HG03064 (cell line): ENCODE results near the gene SHROOM1.

Experiments used
- ATAC-seq: cut with Tn5 transposase; IDR thresholded peaks from one replicate; pipeline ENCODE4 v1.9.1; 2021; ENCODE audit warnings: low read depth; ENCODE audit not compliant: unreplicated experiment

SHROOM1 gene

GRCh38 chr5:132854301-132854700 lies 23.9 kb upstream of the SHROOM1 start:
- ATAC-seq, result no peak

- ATAC-seq, result no peak
These were observed 23.3 kb upstream of the SHROOM1 start for GRCh38 chr5:132853790-132854189.

DNA sequence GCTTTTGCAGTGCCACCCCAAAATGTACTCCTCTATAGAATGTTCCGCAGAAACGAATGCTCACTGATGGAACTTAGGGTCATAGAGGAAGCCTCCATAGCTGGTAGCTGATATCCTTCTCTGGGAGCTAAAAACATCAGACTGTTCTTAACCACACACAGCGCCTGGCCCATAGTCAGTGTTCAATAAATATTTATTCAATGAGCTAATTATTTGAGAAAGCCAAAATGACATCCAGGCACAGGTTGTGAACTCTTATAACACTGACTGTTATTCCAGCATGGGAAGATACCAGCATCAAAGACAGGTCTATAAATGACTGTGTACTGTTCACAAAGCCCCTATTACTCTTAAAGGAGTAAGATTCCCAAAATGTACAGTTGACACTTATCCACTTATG lies 22.9 kb upstream of the SHROOM1 start:
- no peak for ATAC-seq

GRCh38 chr5:132850066-132850465 lies 19.6 kb upstream of the SHROOM1 start:
- no peak for ATAC-seq

GRCh38 chr5:132849347-132849746 lies 18.9 kb upstream of the SHROOM1 start:
- ATAC-seq, result no peak

DNA sequence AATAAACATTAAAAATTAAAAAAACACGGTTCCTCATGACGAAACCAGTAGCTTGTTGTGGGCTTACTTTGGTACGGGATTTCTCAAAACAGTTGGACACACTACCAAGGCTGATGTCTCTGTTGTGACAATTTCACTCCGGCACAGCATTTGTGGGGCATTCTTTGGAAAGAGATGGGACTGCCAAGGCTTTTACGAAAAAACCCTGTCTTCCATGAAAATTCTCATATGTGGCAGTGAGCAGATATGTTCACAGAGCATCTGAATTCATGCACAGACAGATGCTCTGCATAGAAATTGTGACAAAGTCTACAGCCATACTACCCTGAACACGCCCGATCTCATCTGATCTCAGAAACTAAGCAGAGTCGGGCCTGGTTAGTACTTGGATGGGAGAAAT lies 17.8 kb upstream of the SHROOM1 start:
- no peak for ATAC-seq

- no peak for ATAC-seq
These were observed 10.9 kb upstream of the SHROOM1 start for GRCh38 chr5:132841305-132841704.

- no peak for ATAC-seq
These were observed 10.4 kb upstream of the SHROOM1 start for GRCh38 chr5:132840896-132841295.

- ATAC-seq, result no peak
These were observed 9.9 kb upstream of the SHROOM1 start for GRCh38 chr5:132840313-132840712.

- no peak for ATAC-seq
These were observed 9.2 kb upstream of the SHROOM1 start for GRCh38 chr5:132839426-132840301.

- ATAC-seq, result no peak
These were observed 8.3 kb upstream of the SHROOM1 start for GRCh38 chr5:132838516-132839282.

DNA sequence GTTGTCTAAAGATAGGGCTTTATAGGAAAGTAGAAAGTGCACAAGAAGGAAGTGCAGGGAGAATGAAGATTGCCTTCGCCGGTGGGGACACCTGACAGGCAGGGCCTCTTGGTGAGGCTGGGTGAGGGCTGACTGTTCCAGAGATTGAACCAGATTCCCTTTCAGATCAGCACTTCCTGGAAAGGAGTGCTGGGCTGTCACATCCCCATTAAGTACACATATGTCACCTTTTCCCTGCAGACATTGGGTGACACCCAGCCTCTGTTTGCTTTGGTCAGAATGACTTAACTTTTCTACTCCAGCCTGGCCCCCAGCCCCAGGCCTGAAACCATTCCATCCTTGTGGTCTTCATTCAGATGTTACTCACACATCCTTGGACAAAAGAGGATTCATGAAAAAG lies 7.4 kb upstream of the SHROOM1 start:
- ATAC-seq, result no peak

DNA sequence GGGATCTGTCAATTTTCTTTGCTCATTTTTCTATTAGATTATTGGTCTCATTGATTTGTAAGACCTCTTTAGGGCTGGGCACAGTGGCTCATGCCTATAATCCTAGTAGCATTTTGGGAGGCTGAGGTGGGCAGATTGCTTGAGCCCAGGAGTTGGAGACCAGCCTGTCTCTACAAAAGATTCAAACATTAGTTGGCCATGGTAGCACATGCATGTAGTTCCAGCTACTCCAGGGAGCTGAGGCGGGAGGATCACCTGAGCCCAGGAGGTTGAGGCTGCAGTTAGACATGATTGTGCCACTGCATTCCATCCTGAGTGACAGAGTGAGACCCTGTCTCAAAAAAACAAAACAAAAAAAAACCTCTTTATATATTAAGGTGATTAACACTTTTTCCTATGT lies 6.4 kb upstream of the SHROOM1 start:
- no peak for ATAC-seq

DNA sequence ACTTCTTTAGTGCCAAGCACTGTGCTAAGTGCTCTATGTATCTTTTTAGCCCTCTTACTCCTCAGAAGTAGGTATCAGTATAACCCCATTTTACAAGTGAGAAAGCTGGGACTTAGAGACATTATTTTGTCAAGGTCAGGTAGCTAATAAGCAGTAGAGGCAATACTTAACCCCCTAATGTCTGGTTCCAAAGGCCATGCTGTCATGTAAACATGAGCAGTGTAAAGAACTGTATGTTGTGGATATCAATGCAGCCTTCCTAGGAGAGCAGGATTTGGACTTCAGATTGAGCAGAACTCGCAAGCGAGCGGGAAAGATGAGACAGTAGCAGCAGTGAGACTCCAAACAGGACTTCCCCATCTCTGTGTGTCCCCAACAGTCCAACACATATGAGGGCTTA lies 3.6 kb upstream of the SHROOM1 start:
- ATAC-seq, result no peak

GRCh38 chr5:132832612-132833011 lies 2.2 kb upstream of the SHROOM1 start:
- no peak for ATAC-seq

DNA sequence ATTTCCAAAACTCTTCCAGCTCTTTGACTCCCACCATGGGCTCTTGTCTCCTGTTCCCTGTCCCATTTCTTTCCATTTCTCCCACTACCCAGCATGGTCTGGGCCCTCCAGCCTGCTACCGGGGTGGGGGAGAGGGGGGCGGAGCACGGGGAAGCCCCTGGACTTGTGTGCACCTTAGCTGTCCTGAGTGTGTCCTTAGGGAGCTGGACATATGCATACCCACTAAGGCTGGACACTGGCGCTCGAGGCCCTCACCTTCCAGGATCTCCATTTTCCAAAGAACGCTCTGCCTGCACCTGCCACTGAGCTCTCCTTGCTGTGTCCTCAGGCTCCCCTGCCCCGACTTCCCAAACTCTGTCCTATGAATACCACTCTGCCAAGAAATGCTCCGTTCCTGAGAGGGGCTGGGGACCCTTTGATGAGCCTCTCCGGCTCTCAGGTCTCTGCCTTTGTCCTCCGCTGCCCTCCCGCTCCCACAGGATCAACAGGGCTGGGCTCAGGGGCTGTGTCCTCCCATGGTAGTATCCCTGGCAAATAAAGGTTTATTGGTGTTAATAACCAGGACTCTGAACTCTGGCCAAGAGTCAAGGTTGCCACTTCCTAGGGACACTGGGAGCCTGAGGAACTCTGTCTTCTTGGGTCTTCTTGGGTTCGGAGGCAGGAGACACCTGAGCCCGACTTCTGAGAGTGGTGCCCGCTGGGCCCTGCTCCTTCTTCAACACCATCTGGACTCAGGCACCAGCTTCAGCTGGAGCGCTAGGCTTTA lies 831 bp upstream of the SHROOM1 start:
- ATAC-seq, result no peak

- ATAC-seq, result peak; percentile 71
These were observed 558 bp downstream of the SHROOM1 start for GRCh38 chr5:132829742-132830435.

DNA sequence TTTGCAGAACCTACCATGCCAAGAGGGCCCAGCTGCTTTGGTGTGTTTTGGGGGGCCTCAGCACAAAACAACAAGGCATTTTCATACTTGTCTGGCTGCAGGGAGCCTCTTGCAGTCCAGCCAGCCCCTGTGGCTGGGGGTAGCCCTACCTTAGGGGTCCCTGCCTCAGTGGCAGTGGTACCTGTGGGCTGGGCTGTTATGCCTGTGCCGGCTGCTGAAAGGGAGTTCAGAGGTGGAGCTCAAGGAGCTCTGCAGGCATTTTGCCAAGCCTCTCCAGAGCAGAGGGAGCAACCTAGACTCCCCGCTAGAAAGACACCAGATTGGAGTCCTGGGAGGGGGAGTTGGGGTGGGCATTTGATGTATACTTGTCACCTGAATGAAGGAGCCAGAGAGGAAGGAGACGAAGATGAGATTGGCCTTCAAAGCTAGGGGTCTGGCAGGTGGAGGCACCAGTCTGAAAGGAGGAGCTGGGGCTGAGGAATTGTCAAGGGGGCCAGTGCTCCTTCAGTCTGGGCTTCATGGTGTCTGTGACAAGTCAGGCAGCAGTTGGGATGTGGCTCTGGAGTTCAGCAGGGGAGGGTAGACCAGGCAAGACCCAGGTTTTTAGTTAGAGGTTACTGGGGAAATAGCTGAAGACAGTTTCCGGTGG lies 1.5 kb downstream of the SHROOM1 start:
- no peak for ATAC-seq

DNA sequence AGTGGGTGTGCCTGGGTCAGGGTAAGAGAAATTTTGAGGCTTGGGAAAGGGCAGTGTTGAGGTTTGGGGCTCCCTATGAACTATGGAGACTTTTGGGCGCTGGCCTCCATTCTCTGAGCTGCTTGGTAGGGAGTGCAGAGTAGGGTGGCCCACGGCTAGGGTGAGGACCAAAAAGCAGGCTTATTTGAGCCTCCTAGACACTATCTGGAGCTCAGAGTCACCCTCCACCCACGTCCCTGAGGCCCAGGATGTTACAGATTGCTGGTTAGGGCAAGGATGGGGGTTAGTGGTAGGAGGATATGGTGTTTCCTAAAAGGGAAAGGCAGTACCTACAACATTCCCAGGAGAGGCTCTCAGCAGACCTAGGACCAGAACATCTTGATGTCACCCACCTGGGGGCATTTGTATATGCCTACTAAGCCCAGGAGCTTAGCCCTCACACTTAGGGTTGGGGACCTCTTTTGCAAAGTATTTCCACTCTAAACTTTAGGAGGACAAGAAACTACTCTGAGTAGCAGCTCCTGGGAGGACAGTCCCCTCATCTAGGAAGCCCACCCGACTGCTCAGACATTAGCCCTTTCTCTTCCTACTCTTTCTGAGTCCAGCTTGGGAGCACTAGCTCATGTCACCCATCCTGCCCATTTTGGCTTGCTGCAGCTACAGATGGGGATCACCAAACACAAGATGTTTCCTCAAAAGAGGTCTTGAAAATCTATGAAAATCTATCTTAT lies 2.3 kb downstream of the SHROOM1 start:
- ATAC-seq, result no peak
